WTC11 (cell line): ENCODE measurements around the gene COMMD9.

Experiments
- CTCF ChIP-seq: fragments of 200-600 bp; IDR thresholded peaks from 2 replicates; pipeline ENCODE4 v1.8.0; 2022; ENCODE audit warnings: antibody characterized with exemption
- TP53 ChIP-seq: sonication (generic); formaldehyde crosslinking; IDR thresholded peaks from 2 replicates; pipeline ENCODE4 v1.8.1; 2023; ENCODE audit warnings: mild to moderate bottlenecking, missing genetic modification reagents
- USF1 ChIP-seq: sonication (generic); formaldehyde crosslinking; IDR thresholded peaks from 2 replicates; pipeline ENCODE4 v1.8.0; 2022; ENCODE audit warnings: mild to moderate bottlenecking, missing genetic modification reagents
- ZNF232 ChIP-seq: sonication (generic); formaldehyde crosslinking; IDR thresholded peaks from 2 replicates; pipeline ENCODE4 v1.8.0; 2022; ENCODE audit warnings: mild to moderate bottlenecking, missing genetic modification reagents

GRCh38 chr11:36270701-36271100, 18.5 kb downstream of the COMMD9 start:
- TF ChIP-seq USF1 (CRISPR knock-in tag) (no peak), CTCF (no peak), TP53 (no peak), ZNF232 (CRISPR knock-in tag) (no peak)
